ENCODE measurements around the gene DRC7. TPM values are rescaled to one million over a fixed set of nuclear protein-coding genes. Genes with fewer than 3 reads are reported as not detected.
"Not testable (repeated sequence)": the region's sequence is repeated elsewhere in the genome, so short reads cannot be mapped to it uniquely, and the experiment has no call there.

DRC7 gene
- polyA plus RNA-seq, 1 donor = 0.22 TPM

DNA sequence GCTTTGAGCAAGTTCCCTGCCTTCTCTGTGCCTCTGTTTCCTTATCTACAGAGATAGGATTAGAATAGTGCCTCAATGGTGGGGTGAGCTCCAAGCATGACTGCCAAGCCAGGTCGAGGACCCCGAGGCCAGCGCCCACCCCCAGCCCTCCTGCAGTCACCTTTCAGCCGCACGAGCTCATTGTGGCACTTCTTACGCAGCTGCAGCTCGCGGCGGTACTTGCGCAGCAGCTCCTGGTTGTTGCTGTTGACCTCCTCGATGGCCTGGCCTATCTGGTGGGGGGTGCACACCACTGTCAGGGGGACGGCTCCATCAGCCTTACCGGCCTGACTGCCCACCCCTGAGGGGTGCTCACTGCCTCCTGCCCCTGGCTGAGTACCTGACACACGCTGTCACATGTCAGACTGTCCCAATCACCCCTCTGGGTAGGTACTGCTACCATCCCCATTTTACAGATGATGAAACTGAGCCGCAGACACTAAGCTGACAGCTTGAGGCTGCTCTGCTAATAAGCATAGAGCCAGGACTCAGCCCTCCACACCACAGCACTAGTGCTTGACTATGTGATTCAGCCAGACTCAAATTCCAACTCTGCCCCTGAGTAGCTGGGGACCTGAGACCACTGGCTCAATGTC, 72.2 kb downstream of the DRC7 start:
- Histone ChIP-seq H3K9me3 (ENCODE audit: control insufficient read depth, low read depth, low read length) (no peaks in the 10 kb centered on the region), H3K36me3 (ENCODE audit: control insufficient read depth, insufficient read depth, low read length) (peaks cover 89% of the 10 kb centered on the region), H3K4me3 (ENCODE audit: low read length) (no peak overlapping the region), H3K4me1 (ENCODE audit: control insufficient read depth, insufficient read depth, low read length) (no peaks in the 10 kb centered on the region), H3K27ac (ENCODE audit: low read length) (no peak overlapping the region), H3K27me3 (ENCODE audit: control insufficient read depth, insufficient read depth, low read length) (no peaks in the 10 kb centered on the region)
- DNase-seq = no peak
- no CpG with 5 or more reads among the region's 15 CpGs for WGBS (ENCODE audit: insufficient coverage, low lambda C conversion rate)

DNA sequence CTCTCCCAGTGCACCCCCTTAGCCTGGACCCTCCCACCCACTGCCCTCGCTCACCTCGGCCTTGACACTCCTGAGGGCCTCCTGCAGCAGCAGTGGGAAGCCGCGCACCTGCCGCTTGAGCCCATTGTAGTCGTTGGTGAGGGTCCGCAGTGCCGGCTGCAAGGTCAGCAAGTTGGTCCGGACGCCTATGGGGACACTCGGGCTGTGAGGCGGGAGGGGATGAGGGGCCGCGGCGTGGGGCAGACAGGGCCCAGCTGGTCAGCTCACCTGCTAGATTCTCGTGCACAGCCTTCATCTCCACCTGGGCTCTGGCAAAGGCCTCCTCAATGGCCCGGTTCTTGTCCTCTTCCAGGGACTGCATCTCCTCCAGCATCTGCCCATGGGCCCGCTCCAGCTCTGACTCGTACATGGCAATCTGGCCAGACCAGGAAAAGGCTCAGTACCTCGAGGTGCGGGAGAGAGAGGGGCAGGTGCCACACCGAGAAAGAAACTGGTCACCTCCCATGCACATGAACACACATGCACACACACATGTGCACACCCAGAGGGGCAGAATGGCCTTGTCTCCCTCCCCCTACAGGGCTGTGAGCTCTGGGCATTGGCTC, 75.0 kb downstream of the DRC7 start:
- Histone ChIP-seq H3K9me3 (ENCODE audit: control insufficient read depth, low read depth, low read length) (no peaks in the 10 kb centered on the region), H3K4me1 (ENCODE audit: control insufficient read depth, insufficient read depth, low read length) (no peaks in the 10 kb centered on the region), H3K27me3 (ENCODE audit: control insufficient read depth, insufficient read depth, low read length) (no peaks in the 10 kb centered on the region), H3K36me3 (ENCODE audit: control insufficient read depth, insufficient read depth, low read length) (peaks cover 82% of the 10 kb centered on the region), H3K4me3 (ENCODE audit: low read length) (no peak overlapping the region), H3K27ac (ENCODE audit: low read length) (no peak overlapping the region)
- DNase-seq = no peak
- no CpG with 5 or more reads among the region's 22 CpGs for WGBS (ENCODE audit: insufficient coverage, low lambda C conversion rate)

DNA sequence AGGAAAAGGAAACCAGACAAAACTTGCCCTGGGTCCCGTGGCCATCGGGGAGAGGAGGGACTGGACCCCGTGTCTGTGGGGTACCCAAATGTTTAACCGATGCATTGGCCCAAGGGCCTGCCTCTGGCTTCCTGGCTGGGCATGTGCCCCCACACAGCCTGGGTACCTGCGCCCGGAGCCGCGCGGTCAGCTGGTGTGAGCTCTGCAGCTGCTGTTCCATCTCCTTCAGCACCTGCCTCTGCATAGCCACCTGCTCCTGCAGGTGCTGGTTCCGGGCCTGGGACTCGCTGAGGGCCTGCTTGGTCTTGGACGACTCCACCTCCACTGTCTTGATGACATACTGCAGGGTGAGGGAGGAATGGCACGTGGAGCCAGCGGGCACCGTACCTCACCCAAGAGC, 75.8 kb downstream of the DRC7 start:
- Histone ChIP-seq H3K4me3 (ENCODE audit: low read length) (no peak overlapping the region), H3K27ac (ENCODE audit: low read length) (no peak overlapping the region), H3K9me3 (ENCODE audit: control insufficient read depth, low read depth, low read length) (no peaks in the 10 kb centered on the region), H3K36me3 (ENCODE audit: control insufficient read depth, insufficient read depth, low read length) (peaks cover 82% of the 10 kb centered on the region), H3K4me1 (ENCODE audit: control insufficient read depth, insufficient read depth, low read length) (peaks cover 5% of the 10 kb centered on the region), H3K27me3 (ENCODE audit: control insufficient read depth, insufficient read depth, low read length) (no peaks in the 10 kb centered on the region)
- WGBS (ENCODE audit: insufficient coverage, low lambda C conversion rate) = no CpG with 5 or more reads among the region's 15 CpGs
- no peak for DNase-seq

DNA sequence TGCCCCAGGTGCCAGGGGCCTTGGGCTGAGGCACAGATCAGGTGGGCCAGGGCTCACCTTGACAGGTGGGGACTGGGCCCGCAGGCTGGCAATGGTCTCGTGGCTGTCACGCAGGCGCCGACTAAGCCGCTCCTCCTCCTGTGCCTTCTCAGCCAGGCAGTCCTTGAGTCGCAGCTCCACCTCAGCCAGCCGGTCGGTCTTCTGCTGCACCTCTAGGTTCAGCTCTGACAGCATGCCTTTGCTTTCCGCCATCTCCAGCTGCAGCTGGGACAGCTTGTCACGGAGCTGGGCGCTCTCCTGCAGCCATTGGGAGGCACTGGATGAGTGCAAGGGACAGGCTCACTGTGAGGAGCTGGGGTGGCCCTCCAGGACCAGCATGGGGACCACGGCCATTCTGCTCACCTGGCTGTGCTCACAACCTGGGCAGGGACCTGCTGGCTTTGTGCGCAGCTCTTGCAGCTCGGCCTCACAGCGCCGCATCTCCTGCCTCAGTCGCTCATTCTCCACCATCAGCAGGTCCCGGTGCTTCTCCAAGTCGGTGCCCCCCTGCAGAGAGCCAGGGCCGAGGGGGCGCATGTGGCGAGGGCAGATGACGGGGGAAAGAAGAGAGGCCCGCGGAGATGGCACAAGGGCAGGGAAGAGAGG, 76.7 kb downstream of the DRC7 start:
- Histone ChIP-seq H3K4me3 (ENCODE audit: low read length) (no peak overlapping the region), H3K4me1 (ENCODE audit: control insufficient read depth, insufficient read depth, low read length) (peaks cover 8% of the 10 kb centered on the region), H3K36me3 (ENCODE audit: control insufficient read depth, insufficient read depth, low read length) (peaks cover 82% of the 10 kb centered on the region), H3K9me3 (ENCODE audit: control insufficient read depth, low read depth, low read length) (no peaks in the 10 kb centered on the region), H3K27me3 (ENCODE audit: control insufficient read depth, insufficient read depth, low read length) (no peaks in the 10 kb centered on the region), H3K27ac (ENCODE audit: low read length) (no peak overlapping the region)
- 100% methylated on average over 1 of the region's 26 CpGs for WGBS (ENCODE audit: insufficient coverage, low lambda C conversion rate)
- DNase-seq = no peak

DNA sequence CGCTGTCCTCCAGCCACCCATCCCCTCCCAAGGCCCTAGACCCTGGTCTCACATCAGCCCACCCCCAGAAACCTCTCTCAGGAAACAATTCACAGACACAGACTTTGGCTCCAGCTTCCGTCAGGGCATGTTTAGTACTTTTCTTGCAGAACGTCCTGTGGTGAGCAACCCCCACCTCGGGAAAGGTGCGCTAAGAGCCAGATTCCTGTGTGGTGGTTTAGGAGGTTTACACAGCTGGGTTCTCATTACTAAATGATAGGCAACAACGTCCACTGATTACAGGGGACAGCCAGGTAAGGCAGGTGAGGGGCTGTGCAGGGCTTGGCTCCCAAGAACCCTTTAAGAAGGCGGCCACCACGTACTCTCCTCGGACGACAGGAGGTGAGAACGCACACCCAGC, 78.4 kb downstream of the DRC7 start:
- H3K36me3 ChIP-seq (ENCODE audit: control insufficient read depth, insufficient read depth, low read length) = peaks cover 67% of the 10 kb centered on the region
- no CpG with 5 or more reads among the region's 11 CpGs for WGBS (ENCODE audit: insufficient coverage, low lambda C conversion rate)

DNA sequence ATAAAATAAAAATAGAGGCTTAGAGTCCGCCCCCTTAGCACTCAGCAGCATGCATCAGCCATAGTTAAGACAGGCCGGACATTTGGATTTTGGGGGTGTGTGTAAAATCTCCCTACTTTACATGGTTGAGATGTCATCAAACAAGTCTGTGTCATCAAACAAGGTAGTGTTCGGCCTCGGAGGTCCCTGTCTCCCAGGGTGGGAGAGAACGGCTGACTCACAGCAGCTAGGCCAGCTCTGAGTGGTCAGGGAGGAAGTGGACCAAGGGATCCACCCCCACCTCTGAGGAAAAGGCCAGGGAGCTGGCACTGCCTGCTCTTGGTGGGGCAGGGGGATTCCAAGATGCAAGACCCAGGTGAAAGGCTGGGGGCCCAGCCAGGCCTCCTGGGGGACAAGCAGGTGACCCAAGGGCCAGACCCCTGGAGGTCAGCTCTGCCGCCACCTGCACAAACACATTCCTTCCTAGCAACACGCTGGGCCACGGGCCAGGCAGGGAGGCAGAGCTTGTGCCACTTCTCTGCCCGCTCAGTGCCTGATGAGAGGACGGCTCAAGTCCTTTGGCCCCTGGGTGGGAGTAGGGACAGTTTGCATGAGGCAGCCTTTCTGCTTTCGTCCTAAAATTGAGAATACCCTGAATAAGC, 79.2 kb downstream of the DRC7 start:
- Histone ChIP-seq H3K36me3 (ENCODE audit: control insufficient read depth, insufficient read depth, low read length) (peaks cover 63% of the 10 kb centered on the region), H3K27ac (ENCODE audit: low read length) (no peak overlapping the region), H3K27me3 (ENCODE audit: control insufficient read depth, insufficient read depth, low read length) (no peaks in the 10 kb centered on the region), H3K4me3 (ENCODE audit: low read length) (no peak overlapping the region), H3K9me3 (ENCODE audit: control insufficient read depth, low read depth, low read length) (no peaks in the 10 kb centered on the region), H3K4me1 (ENCODE audit: control insufficient read depth, insufficient read depth, low read length) (peaks cover 9% of the 10 kb centered on the region)
- no peak for DNase-seq
- WGBS (ENCODE audit: insufficient coverage, low lambda C conversion rate) = no CpG with 5 or more reads among the region's 11 CpGs

More for the DNA sequence above, 78.4 kb downstream of the DRC7 start:
- no peak overlapping the region for H3K4me3 ChIP-seq (ENCODE audit: low read length)
- no peak for DNase-seq
- H3K4me1 ChIP-seq (ENCODE audit: control insufficient read depth, insufficient read depth, low read length) = peaks cover 9% of the 10 kb centered on the region
- no peak overlapping the region for H3K27ac ChIP-seq (ENCODE audit: low read length)
- no peaks in the 10 kb centered on the region for H3K27me3 ChIP-seq (ENCODE audit: control insufficient read depth, insufficient read depth, low read length)
- no peaks in the 10 kb centered on the region for H3K9me3 ChIP-seq (ENCODE audit: control insufficient read depth, low read depth, low read length)

DNA sequence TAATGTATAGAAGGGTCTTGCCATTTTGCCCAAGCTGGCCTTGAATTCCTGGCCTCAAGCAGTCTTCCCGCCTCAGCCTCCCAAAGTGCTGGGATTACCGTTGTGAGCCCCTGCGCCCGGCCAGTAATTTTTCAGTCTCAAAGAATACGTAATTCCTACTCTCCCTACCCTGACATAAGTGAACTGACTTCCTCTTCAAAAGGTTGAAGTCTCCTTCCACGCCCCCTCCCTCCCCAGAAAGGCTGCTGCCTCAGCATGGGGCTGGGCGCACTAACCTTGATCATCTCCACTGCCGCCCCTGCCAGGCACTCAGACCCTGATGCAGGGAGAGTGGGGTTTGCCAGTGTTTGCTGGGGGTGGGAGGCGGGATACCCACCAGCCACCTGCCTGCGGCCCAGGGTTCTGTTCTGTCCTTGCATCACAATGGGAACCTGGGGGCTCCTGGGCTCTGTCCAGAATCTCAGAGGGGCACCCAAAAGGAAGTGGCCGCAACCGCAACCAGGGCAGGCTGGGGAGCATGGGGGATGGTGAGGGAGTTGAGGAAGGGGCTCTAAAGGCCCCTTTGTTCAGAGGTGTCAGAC, 80.2 kb downstream of the DRC7 start:
- Histone ChIP-seq H3K27ac (ENCODE audit: low read length) (no peak overlapping the region), H3K27me3 (ENCODE audit: control insufficient read depth, insufficient read depth, low read length) (no peaks in the 10 kb centered on the region), H3K4me3 (ENCODE audit: low read length) (no peak overlapping the region), H3K9me3 (ENCODE audit: control insufficient read depth, low read depth, low read length) (no peaks in the 10 kb centered on the region), H3K4me1 (ENCODE audit: control insufficient read depth, insufficient read depth, low read length) (peaks cover 9% of the 10 kb centered on the region), H3K36me3 (ENCODE audit: control insufficient read depth, insufficient read depth, low read length) (peaks cover 53% of the 10 kb centered on the region)
- DNase-seq = peak; percentile 26 to 41
- WGBS (ENCODE audit: insufficient coverage, low lambda C conversion rate) = no CpG with 5 or more reads among the region's 12 CpGs

DNA sequence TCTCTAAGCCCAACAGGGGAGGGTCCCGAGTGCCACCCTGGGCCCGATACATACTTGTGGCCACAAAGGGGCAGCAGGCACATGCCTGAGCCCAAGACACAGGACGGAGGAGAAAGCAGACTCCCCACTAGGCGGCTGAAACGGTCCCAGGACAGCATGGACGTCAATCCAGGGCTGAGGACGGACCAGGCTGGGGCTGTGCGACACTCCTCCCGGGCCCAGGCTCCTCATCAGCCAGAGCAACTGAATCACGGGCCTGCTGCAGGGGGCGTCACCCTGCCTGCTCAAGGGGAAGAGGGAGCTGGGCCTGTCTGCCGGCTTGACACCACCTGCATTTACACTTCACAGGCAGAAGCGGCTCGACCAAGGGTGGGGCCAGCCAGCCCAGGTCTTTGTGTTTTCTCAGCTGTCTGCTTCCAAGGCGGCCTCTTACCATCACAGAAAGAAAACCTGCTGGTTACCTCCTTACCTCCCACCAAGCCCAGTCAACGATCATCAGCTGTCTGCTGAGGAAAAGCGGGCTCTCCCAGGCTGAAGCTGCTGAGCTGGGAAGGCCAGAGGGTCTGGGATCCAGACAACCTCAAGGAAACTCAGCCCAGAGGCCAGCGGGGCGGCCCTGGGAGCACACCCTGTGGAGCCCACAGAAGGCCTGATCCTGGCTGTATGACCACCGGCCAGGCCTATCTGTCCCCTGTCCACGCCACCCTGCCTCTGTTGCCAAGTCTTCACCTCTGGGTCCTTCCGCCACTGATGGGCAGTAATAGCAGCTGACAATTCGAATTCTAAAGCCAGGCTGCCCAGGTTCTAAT, 81.3 kb downstream of the DRC7 start:
- peaks cover 9% of the 10 kb centered on the region for H3K4me1 ChIP-seq (ENCODE audit: control insufficient read depth, insufficient read depth, low read length)
- H3K9me3 ChIP-seq (ENCODE audit: control insufficient read depth, low read depth, low read length) = no peaks in the 10 kb centered on the region
- no peak overlapping the region for H3K4me3 ChIP-seq (ENCODE audit: low read length)
- no peaks in the 10 kb centered on the region for H3K27me3 ChIP-seq (ENCODE audit: control insufficient read depth, insufficient read depth, low read length)
- peaks cover 43% of the 10 kb centered on the region for H3K36me3 ChIP-seq (ENCODE audit: control insufficient read depth, insufficient read depth, low read length)
- DNase-seq = peak; percentile 33 to 55
- H3K27ac ChIP-seq (ENCODE audit: low read length) = no peak overlapping the region
- no CpG with 5 or more reads among the region's 23 CpGs for WGBS (ENCODE audit: insufficient coverage, low lambda C conversion rate)

DNA sequence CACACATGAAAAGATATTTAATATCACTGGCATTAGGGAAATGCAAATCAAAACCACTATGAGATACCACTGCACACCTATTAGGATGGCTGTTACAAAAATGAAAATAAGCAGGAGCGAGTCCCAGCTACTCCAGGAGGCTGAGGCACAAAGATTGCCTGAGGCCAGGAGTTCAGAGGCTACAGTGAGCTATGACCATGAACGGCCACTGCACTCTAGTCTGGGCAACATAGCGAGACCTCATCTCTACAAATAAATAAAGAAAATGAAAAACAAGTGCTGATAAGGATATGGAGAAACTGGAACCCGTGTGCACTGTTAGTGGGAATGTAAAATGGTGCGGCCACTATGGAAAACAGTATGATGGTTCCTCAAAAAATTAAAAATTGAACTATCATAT, 84.1 kb downstream of the DRC7 start:
- Histone ChIP-seq H3K9me3 (ENCODE audit: control insufficient read depth, low read depth, low read length) (no peaks in the 10 kb centered on the region), H3K27ac (ENCODE audit: low read length) (no peak overlapping the region), H3K27me3 (ENCODE audit: control insufficient read depth, insufficient read depth, low read length) (no peaks in the 10 kb centered on the region), H3K36me3 (ENCODE audit: control insufficient read depth, insufficient read depth, low read length) (peaks cover 33% of the 10 kb centered on the region), H3K4me1 (ENCODE audit: control insufficient read depth, insufficient read depth, low read length) (peaks cover 27% of the 10 kb centered on the region), H3K4me3 (ENCODE audit: low read length) (no peak overlapping the region)
- DNase-seq = no peak
- 84% methylated on average over 2 of the region's 5 CpGs for WGBS (ENCODE audit: insufficient coverage, low lambda C conversion rate)

DNA sequence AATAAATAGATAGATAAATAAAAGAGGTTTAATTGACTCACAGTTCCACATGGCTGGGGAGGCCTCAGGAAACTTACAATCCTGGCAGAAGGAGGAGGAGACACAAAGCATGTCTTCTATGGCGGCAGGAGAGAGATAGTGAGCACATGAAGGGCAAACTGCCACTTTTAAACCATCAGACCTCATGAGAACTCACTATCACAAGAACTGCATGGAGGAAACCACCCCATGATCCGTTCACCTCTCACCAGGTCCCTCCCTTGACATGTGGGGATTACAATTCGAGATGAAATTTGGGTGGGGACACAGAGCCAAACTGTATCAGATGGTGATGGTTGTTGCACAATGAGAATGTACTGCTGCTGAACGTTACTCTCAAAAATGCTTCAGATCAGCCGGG, 85.2 kb downstream of the DRC7 start:
- not testable (repeated sequence) for DNase-seq; H3K4me3 ChIP-seq (ENCODE audit: low read length); H3K9me3 ChIP-seq (ENCODE audit: control insufficient read depth, low read depth, low read length); H3K27ac ChIP-seq (ENCODE audit: low read length); H3K27me3 ChIP-seq (ENCODE audit: control insufficient read depth, insufficient read depth, low read length)
- no CpG with 5 or more reads among the region's 5 CpGs for WGBS (ENCODE audit: insufficient coverage, low lambda C conversion rate)
- Histone ChIP-seq H3K36me3 (ENCODE audit: control insufficient read depth, insufficient read depth, low read length) (peaks cover 38% of the 10 kb centered on the region), H3K4me1 (ENCODE audit: control insufficient read depth, insufficient read depth, low read length) (peaks cover 26% of the 10 kb centered on the region)
